Germinal center (tissue), 1 donor: ENCODE data around the gene HOXA7.

Experiments
- DNase-seq: peaks from one replicate; pipeline ENCODE4 v3.0.0; 2012; ENCODE audit warnings: mixed read lengths, low spot score

HOXA7 gene

DNA sequence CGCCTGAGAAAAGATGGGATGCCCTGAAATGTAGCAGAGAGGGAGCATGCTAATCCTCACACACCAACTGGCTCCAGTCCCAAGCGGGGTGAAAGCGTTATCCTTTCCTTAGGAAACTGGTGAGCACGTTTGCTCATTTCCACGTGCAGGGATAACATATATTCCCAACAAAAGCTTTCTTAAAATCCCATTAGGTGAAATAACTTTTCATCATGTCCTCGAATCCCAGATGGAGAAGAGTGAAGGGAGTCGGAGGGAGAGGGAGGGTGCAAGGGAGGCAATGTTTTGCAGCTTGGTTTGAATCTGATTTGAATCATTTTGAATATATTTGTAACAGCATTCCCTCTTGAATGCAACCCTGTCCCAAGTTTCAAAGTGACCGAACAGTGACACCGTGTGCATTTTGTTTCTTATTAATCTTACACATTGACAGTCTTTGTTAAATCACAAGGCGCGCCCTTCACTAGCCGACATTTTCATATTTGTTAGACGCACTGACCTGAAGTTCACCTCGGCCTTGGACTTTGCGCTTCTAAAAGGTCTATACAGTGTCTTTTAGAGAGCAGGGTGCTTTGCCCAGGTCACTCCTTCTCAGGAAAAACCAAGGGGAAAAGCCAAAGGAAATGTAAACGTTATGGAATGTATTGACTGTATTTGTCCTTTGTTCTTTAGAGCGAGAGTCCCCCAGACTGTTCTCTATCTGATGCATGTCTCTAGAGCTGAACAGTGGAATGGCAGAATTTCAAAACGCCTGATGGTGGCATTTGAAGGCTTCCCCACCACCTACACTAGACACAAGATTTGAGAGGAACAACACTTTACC lies 22.9 kb downstream of the HOXA7 start:
- DNase-seq, result no peak

DNA sequence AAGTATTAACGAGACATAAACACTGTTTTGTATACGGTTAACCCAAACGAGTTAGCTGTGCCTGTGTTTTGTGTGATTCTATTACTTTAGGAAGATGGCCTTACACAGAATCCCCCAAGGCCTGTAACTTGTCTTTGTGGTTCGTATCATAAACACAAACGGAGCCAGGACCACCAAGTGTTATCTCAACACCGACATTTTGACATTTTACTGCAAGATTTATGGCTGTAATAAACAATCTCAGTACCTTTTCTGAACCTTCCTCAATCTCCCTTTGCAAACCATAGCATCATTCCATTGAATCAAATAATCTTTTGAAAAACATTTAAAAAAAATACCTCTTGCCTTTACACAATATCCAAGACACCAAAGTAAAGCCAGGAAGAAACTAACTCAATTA lies 23.5 kb downstream of the HOXA7 start:
- no peak for DNase-seq

DNA sequence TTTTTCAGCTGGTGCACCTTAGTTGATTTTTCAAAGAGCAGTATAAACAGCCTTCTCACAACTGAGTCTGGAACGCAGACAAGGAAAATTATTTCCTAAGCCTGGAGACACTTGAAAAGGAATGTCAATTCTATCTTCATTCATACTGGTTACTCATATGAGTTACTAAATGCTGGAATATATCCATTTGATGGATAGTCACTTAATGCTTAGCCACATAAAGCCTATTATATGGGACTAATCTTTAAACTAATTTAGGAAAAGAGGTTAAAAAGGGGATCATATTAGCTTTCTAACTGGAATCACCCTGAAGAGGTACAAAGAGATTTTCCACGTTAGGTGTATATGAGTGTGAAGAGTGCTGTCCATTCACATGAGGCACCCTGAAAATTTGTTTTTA lies 24.3 kb downstream of the HOXA7 start:
- no peak for DNase-seq

DNA sequence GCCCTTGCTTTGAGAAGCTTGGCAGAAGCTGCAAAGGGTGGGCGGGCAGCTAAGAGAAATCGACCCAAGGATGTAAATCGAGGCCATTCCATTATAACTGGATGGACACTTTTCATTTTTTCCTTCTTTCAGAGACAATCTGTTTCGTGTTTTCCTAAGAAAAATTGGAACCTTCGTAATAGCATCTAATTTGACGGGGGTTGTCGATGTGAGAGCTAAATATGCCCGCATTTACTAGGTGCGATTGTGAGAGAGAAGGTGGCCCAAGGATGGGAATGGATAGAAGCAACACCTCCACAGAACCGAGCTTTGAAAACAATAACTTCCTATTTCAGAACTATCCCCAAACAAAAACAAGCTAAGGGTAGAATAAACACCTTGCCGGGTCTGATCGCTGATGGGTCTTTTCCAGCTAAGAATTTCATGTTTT lies 25.1 kb downstream of the HOXA7 start:
- DNase-seq, result no peak

DNA sequence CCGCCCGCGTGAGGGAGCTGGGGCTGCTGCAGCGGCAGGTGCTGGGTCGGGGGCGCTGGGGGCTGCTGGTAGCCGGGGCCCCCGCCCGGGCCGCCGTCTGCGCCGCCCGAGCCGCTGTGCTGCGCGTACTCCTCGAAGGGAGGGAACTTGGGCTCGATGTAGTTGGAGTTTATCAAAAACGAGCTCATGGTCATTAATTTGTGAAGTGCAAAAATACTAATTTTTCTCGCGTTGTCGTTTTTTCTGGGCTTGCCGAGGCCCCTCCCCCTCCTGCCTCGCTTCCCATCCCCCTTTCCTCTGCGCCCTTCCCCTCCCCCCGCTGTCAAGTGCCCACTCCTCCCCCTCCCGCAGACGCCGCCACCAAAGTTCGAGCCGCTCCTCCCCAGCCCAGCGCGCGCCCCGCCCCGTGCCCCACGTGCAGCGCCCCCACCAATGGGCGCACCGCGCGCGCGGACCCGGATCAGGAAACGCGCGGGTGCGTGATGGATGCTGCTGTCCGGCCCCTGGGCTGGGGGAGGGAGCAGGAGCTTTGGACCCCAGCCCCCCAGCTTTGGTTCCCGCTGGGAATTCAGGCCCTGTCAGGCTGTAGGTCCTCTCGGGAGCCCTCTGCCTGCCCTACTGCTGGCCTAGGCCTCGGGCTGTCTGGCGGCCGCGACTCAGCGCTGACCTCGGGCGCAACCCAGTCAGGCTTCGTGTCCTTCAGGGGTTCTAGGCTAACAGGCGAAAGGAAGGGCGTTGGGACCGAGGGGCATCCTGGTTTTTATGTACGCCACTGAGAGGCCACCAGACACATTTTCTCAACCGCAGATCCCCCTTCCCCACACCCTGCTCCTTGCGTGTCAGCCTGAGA lies 25.7 kb downstream of the HOXA7 start, which contains the start of gene HOXA4:
HOXA4 (minus strand) TSS at position 218 of the 850 bp plus-strand sequence; CDS start at position 194, 24 bp downstream.
- peak; percentile 91 for DNase-seq

DNA sequence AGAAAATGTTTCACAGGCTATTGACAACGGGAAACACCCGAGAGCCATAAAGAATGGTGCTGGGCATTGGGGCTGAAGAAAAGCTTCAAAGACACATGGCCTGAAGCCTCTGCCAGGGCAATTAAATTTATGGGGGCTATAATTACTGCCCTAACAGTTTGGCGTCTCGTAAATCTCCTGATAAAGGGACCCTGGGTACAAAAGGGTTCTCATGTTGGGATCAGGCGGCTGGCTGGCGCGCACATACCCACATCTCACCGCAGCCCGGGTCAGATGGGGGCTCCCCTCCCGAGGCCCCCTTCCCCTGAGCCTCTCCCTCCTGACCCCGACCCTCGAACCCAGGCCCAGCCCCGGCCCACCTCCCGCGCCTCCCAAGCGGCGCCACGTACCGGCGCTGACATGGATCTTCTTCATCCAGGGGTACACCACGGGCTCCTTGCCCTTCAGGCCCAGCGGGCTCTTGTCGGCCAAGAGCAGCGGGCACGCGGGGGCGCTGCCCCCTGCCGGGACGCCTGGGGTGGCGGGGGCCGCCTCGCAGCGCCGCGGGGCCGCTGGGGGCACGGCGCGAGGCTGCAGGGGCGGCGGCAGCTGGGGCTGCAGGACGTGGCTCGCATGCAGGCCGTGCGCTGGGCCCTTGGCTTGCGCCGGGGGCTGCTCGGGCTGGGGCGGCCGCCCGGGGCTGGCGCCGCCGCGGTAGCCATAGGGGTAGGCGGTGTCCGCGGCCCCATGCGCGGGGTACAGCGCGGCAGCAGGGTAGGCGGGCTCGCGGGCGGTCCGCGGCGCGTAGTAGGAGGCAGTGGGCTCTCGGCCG lies 26.5 kb downstream of the HOXA7 start:
- peak; percentile 22 for DNase-seq

DNA sequence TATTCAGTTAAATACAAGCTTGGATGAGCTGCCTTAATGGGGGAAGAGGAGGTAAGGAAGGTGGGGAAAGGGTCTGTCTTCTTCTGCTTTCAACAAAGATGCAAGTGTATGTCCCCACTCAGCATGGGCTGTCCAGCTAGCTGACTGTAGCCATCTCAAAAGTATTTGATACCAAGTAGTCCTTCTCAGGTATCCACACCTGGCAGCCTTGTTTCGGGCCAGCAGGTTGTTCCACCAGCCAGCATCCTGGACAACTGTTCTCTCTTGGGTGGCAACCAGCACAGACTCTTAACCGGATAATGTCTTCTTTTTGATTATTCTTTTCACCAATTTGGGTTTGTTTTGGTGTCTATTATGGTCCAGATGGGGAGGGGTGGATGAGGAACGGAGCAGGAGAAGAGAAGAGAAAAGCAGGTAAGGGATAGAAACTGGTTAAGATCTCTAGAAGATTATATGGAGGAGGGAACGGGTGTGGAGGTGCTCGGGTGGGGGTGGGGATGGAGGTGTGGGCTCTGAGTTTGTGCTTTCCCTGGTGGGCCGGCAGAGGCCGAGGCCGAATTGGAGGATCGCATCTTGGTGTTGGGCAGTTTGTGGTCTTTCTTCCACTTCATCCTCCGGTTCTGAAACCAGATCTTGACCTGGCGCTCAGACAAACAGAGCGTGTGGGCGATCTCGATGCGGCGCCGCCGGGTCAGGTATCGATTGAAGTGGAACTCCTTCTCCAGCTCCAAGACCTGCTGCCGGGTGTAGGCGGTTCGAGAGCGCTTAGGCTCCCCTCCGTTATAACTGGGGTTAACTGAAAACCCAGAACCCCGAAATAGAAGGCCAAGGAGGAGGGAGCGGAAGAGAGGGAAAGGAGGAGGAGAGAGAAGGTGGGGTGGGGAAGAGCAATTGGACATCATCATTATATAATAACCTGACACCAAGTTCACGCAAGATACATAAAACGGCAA lies 27.4 kb downstream of the HOXA7 start:
- no peak for DNase-seq

DNA sequence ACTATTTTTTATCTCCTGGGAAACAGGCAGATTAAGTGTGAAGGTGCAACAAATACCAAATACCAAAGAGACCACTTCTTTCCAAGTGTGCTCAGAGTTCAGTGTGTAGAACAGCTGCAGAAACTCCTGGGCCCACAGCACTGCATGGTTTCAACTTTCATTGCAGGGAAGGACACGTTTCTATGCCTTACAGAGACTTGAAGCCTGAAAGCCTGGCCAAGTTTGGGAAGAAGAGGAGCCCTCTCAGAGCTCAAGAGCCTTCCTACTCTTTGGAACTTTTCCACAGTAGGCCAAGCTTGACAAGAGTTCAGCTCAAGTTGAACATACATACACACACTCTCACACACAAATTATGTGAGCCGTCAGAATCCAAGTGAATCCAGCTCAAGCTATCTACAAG lies 28.4 kb downstream of the HOXA7 start:
- DNase-seq, result no peak

DNA sequence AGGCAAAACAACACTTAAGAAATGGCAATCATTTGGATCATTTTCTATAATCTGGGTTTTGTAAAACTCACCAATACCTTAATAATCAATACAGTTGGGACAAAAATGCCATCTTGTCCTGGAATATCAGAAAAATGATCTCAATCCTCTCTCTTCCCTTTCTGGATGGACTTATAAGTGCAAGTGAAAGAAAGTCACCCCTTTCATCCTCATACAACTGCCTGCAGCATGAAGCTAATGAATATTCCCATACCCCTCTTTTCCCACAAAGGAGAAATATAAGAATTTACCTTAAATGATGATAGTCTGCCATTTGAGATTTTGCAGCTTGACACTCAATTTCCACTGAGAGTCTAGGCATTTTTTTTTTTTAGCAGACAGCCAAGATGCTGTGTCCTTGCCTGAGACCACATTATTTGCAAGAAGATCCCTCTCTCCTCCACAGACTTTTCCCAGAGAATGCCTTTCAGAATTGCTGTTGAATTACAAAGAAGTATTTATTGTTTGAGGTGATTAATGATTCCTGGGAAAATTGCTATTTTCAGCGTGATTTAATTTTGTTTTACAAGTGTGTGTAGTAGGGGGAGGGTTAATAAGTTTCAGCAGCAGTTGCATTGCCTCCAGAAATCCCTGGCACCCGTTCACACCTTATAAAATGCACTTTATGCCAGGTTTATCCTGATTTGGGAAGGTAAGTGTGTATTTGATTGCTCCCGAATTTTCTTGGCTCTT lies 29.7 kb downstream of the HOXA7 start:
- no peak for DNase-seq

DNA sequence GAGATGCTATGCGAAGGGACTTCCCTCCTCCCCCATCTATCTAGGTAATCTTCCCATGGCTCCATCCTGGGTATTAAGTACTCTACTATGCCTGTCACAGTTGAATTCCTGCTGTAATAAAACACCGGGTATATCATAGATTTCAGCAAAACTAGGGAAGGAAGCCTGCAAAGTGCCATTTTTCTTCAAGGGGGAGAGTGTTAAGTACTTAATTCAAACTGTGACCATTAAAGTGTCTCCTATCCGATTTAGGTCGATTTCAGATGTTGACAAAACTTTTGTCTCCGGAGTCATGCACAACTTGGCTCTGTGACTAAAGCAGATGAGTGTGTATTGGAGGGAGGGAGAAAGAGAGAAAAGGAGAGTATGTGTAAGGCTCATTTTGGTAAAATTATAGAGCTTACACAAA lies 30.5 kb downstream of the HOXA7 start:
- no peak for DNase-seq

DNA sequence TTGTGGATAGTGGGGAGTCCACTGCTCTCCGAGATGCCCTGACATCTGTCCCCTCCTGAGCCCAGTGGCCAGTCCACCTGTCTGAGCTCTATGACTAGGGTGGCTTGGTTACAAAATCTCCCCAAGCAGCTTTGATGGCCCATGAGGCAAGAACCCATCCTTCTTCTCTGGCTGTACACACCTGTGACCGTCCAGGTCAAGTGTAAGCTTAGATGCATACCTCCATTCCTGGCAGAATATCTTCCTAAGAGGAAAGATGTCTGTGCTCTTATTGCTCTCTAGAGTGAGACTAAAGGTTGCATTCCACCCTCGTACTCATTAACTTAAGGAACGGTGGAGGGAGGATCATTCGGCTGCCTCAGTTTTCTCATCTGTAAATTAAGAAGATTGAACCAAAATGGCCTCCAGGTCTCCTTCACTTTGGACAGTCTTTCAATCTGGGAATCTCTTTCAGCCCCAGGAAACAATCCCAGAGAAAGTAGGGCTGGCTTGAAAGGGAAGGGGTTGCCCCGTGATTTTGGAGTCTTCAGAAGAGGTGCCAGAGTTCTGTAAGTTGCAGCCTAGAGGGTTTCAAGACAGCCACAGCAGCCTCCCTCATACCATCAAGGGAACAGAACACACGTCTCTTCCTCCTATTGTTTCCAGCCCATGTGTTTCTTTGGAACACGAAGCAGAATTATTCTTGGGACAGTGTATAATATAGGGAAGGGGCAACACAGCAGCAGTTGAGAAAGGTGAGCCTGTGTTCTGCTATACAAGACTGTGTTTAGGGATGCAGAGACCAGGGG lies 31.4 kb downstream of the HOXA7 start:
- DNase-seq, result no peak

DNA sequence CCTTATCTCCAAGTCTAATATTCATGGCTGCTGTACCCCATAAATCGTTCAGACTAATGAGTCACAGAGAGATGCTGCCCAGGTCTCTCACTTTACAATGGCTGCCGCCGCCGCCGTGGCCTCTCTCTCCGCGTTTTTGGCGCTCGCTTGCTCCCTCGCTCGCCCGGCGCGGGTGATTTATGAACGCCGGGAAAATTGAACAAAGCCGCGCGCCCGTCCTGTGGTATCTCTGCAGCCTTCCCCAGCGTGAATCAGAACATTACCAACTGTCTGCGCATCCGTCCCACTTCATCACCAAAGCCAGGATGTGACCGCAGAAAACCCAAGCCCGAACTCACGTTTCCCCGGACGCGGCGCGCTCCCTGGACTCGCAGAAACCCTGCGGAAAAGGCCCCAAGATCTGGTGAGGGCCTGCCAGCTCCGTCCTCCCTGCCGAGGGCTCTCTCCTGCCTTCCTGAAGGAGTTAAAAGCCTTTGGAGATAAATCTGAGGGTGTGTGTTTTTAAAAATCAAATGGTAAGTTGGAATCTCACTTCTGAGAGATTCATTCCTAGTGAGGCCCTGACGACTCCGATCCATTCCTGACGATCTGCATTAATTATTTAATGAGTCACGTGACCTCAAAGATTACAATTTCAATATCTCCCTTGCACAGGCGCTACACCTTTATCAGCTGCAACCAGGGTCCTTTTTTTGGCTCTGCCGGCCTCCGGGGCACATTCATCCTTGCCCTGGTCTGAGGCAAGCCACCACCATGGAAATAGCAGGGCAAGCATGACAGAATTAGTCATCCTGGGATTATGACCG lies 32.2 kb downstream of the HOXA7 start:
- no peak for DNase-seq

DNA sequence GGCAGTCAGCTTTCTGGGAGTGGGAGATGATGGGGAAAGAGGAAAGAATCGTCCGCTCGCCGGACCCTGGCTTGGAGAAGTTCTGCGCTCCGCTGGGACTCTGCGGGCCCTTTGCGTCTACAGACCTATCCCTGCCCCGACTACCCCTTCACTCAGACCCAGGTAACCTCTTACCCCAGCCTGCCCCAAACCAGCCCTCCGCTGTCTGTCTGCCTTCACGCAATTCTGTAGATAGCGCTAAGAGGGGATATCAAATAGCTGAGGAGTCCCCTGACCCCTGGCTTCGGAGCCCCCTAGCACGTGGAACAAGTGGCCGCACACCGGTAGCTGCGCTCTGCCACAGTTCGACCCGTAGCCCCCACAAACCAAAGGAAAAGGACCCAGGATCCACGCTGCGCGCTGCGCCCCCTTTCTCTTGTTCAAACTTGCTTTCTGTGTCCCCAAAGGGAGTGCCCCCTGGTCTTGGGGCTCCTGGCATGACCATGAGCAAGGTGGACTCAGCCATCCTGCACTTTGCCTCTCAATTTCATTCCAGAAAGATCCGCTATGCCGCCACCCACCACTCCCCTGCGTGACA lies 32.9 kb downstream of the HOXA7 start:
- DNase-seq, result no peak

DNA sequence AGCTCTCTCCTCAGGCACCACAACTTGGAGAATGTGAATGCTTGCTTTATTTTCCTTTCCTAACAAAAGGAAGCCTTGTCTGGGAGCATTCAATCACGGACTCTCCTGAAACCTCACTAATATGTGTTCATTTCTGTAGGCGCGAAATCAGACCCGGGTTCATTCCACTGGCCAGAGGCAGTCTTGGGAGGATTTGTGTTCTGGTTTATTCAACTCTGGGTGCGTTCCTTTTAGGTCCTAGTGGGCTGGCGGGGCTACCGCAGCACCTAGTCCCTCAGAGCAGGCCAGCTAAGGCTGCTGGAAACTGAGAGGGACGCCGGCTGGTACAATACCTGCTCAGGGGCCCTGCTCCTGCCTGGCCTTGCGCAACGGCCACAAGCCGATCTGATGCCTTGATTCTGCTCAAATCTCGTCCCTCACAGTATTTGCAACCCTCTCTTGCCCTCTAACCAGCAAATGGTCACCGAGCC lies 33.4 kb downstream of the HOXA7 start:
- DNase-seq, result no peak

DNA sequence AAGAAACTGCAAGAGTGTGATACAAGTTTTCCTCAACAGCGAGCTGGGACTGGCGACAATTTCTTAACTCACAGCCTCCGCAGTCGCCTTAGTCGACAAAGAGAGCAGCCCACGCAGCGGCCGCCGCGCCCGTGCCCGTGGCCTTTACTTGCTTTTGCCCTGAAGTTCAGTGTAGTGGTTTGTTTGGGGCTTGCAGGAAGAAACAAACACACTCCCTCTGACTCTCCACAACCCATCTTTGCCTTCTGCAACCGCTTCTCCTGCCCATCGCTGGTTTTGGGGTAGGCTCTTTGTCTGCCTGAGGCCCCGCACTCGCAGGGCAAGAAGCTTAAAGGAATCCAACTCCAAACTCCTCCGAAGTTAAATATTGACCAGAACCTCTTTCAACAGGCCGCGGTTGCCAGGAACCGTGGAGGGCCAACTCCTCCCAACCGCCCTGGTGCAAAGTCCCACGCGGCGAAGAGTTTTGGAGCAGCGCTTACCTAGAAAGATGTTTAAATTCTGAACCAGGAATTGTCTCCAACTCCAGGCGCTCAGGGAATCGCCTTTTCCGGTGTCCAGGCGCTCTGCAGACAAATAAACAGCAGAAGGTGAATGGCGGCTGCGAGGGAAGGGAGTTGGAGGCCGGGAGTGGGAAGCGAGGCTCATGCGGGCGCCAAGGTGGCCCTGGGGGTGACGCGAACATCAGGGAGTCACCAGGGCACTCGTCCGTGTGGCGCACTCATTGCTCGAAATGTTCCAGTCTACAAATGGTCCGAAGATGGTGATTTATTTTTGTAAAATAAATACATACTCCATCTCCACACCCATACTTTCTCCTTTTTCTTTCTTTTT lies 34.2 kb downstream of the HOXA7 start:
- DNase-seq, result no peak

DNA sequence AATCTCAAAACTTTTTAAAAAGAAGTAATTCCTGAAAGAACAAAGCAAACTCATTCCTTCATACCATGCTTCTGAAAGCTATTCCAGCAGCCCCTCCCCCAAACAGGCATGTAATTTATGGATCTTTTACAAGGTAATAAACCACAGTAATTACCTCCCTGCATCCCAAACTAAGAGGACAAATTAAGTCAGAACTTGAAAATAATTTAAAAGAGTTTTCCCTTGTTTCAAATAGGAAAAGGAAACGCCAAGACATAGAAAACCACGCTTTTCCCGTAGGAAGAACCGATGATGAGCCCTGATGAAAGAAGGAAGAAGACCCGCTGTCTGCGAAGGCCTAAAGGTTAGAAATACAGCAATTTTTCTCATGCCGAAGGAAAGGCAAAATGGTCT lies 34.8 kb downstream of the HOXA7 start:
- no peak for DNase-seq

DNA sequence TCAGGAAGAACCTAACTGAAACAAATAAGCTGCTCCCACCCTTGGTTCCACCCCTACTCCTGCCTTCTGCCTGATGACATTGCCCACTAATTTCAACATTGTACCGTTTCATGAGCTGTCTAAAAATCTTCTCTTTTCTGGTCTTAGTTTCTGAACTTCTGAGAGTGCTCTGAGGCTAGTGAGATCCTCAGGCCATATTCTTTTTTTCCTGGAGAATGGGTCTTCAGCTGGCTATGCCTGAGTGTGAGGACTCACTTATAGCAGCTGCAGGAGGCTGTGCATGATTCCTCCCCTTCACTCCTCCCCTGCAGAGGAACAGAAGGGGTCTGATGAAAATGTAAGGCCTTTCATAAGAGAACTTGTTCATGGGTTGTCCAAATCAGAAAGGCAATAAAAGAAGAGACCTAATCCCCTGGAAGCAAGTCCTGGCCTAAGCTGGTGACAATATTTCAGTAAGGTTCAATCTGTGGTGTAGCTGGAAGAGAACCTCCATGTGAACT lies 37.0 kb downstream of the HOXA7 start:
- no peak for DNase-seq
